Measurements from ENCODE around the gene SEPTIN1.

DNA sequence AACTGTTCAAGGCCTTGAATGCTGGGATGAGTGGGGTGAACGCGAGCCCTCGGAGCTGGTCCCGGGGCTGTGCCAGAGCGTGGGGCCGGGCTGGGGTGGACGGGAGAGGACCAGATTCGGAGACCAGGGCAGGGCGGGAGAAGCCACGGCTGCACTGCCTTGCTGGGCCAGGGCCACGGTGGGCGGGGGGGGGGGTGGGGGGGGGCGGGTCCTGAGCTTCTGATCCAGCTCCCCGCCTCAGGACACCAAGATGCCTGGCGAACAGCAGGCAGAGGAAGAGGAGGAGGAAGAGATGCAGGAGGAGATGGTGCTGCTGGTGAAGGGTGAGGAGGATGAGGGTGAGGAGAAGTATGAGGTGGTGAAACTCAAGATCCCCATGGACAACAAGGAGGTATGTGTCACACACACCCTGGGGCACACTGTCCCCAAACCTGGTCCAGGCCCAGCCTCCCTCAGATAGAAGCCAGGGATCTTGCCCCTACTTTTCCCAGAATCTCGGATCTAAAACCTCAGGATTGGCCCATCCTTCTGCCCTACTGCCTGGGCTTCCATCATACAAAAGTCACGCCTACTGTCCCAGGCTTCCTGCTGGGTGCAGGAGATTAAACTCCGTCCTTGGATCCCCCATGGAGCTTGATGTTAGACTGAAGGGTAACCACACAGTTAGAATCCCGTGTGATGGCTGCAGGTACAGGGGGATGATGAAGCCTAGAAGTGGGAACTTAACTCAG, 25.6 kb upstream of the SEPTIN1 start:
- TF ChIP-seq, protein P1, sequence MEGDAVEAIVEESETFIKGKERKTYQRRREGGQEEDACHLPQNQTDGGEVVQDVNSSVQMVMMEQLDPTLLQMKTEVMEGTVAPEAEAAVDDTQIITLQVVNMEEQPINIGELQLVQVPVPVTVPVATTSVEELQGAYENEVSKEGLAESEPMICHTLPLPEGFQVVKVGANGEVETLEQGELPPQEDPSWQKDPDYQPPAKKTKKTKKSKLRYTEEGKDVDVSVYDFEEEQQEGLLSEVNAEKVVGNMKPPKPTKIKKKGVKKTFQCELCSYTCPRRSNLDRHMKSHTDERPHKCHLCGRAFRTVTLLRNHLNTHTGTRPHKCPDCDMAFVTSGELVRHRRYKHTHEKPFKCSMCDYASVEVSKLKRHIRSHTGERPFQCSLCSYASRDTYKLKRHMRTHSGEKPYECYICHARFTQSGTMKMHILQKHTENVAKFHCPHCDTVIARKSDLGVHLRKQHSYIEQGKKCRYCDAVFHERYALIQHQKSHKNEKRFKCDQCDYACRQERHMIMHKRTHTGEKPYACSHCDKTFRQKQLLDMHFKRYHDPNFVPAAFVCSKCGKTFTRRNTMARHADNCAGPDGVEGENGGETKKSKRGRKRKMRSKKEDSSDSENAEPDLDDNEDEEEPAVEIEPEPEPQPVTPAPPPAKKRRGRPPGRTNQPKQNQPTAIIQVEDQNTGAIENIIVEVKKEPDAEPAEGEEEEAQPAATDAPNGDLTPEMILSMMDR (IDR thresholded peaks at IDR 0.05; ENCODE audit: low read length): no peak
- no peak for TF ChIP-seq EZH2 (IDR thresholded peaks at IDR 0.05; ENCODE audit: borderline replicate concordance, low read length)

All from OCI-LY1 (cell line).